Activated T-cell treated with anti-CD3 and anti-CD28 coated beads, Interleukin-2, amount 50 U/mL, for 72 hours (primary cell): ENCODE measurements around the gene AJUBA. TPM values are rescaled to one million over a fixed set of nuclear protein-coding genes. Genes with fewer than 3 reads are reported as not detected.
"Not testable (repeated sequence)": the region's sequence is repeated elsewhere in the genome, so short reads cannot be mapped to it uniquely, and the experiment has no call there.

Experiments used
- ATAC-seq, 2 donors: fragments of 150-1000 bp; cut with Tn5 transposase; replicated peaks in 1 of 2; 2 replicates each; pipeline ENCODE4 v1.10.0; 2021; ENCODE audit warnings: moderate library complexity in 2 of 2, mild to moderate bottlenecking in 1 of 2
- DNase-seq, 2 donors: peaks; one replicate each; pipeline ENCODE4 v3.0.0; 2021 to 2022; ENCODE audit warnings: mixed read lengths in 1 of 2
- H3K27ac Mint-ChIP-seq: one replicate; pipeline ENCODE4 v1.8.0; 2022; ENCODE audit warnings: mild to moderate bottlenecking, moderate library complexity, mixed read lengths
- H3K27me3 Mint-ChIP-seq: one replicate; pipeline ENCODE4 v1.8.0; 2022; ENCODE audit warnings: low read depth, mixed read lengths
- H3K36me3 Mint-ChIP-seq, 2 donors: one replicate each; pipeline ENCODE4 v1.8.0; 2022; ENCODE audit warnings: mixed read lengths in 2 of 2, mild to moderate bottlenecking in 1 of 2; ENCODE audit not compliant: insufficient read depth in 2 of 2
- H3K4me1 Mint-ChIP-seq: one replicate; pipeline ENCODE4 v1.8.0; 2022; ENCODE audit warnings: low read depth, mixed read lengths
- H3K4me3 Mint-ChIP-seq, 2 donors: one replicate each; pipeline ENCODE4 v1.8.0; 2022; ENCODE audit warnings: mild to moderate bottlenecking in 2 of 2, mixed read lengths in 2 of 2, moderate library complexity in 2 of 2
- H3K9me3 Mint-ChIP-seq, 2 donors: one replicate each; pipeline ENCODE4 v1.8.0; 2022; ENCODE audit warnings: mixed read lengths in 2 of 2
- total RNA-seq, 2 donors: library from RNA; stranded (reverse); gene quantifications; one replicate each; pipeline ENCODE4 v1.2.3, GENCODE V29; 2022

Gene AJUBA
- total RNA-seq, 2 donors from 2014 or later, result 1.7 to 2.2 TPM

- Mint-ChIP-seq H3K27ac (no peak overlapping the region), H3K36me3 (no peaks in the 10 kb centered on the region)
Measured at GRCh38 chr14:23015618-23016017, 33.3 kb upstream of the AJUBA start.

GRCh38 chr14:23013749-23014054 is 31.4 kb upstream of the AJUBA start:
- H3K4me3 Mint-ChIP-seq, H3K27ac Mint-ChIP-seq, H3K36me3 Mint-ChIP-seq, H3K9me3 Mint-ChIP-seq, H3K27me3 Mint-ChIP-seq, ATAC-seq, DNase-seq: not testable (repeated sequence)
- peaks cover 21% of the 10 kb centered on the region for H3K4me1 Mint-ChIP-seq

More at GRCh38 chr14:23015618-23016017, 33.3 kb upstream of the AJUBA start:
- DNase-seq (no peak), ATAC-seq (peak in 1 of 2 donors; percentile 17)
- H3K4me1 Mint-ChIP-seq, result peaks cover 21% of the 10 kb centered on the region
- H3K9me3 Mint-ChIP-seq, result no peaks in the 10 kb centered on the region
- H3K4me3 Mint-ChIP-seq, result peak overlapping the region; percentile 37 to 43
- no peaks in the 10 kb centered on the region for H3K27me3 Mint-ChIP-seq

- no peak for DNase-seq
- no peak for ATAC-seq
- Mint-ChIP-seq H3K4me1 (peaks cover 26% of the 10 kb centered on the region), H3K27ac (no peak overlapping the region), H3K9me3 (no peaks in the 10 kb centered on the region), H3K27me3 (no peaks in the 10 kb centered on the region), H3K4me3 (no peak overlapping the region), H3K36me3 (no peaks in the 10 kb centered on the region)
Measured at GRCh38 chr14:23013054-23013748, 30.9 kb upstream of the AJUBA start.

- Mint-ChIP-seq H3K9me3 (no peaks in the 10 kb centered on the region), H3K27ac (peak within 1 kb of the TSS; percentile 95), H3K36me3 (no peaks in the 10 kb centered on the region), H3K27me3 (no peaks in the 10 kb centered on the region), H3K4me3 (peak within 1 kb of the TSS; percentile 96 to 100), H3K4me1 (peaks cover 43% of the 10 kb centered on the region)
- DNase-seq (peak; percentile 90), ATAC-seq (peak; percentile 31 to 47)
Measured at GRCh38 chr14:23009939-23010726, 27.8 kb upstream of the AJUBA start, which contains the start of gene C14orf93. Gene C14orf93 (minus strand): TSS chr14:23010143. CDS start chr14:22999023, 11,120 bp downstream.

- peak overlapping the region; percentile 95 for H3K27ac Mint-ChIP-seq
- H3K4me3 Mint-ChIP-seq, result peak overlapping the region; percentile 96 to 100
Measured at GRCh38 chr14:23009483-23009938, 27.2 kb upstream of the AJUBA start.

GRCh38 chr14:23008831-23009230 is 26.5 kb upstream of the AJUBA start:
- Mint-ChIP-seq H3K36me3 (no peaks in the 10 kb centered on the region), H3K9me3 (no peaks in the 10 kb centered on the region), H3K4me1 (peaks cover 47% of the 10 kb centered on the region), H3K4me3 (peak overlapping the region; percentile 96 to 100), H3K27ac (peak overlapping the region; percentile 95), H3K27me3 (no peaks in the 10 kb centered on the region)
- ATAC-seq, result no peak
- no peak for DNase-seq

More at GRCh38 chr14:23009483-23009938, 27.2 kb upstream of the AJUBA start:
- ATAC-seq (no peak), DNase-seq (no peak)
- Mint-ChIP-seq H3K9me3 (no peaks in the 10 kb centered on the region), H3K4me1 (peaks cover 47% of the 10 kb centered on the region), H3K36me3 (no peaks in the 10 kb centered on the region), H3K27me3 (no peaks in the 10 kb centered on the region)

- Mint-ChIP-seq H3K9me3 (no peaks in the 10 kb centered on the region), H3K36me3 (no peaks in the 10 kb centered on the region), H3K4me1 (peaks cover 47% of the 10 kb centered on the region), H3K27ac (peak overlapping the region; percentile 99), H3K4me3 (peak overlapping the region; percentile 96 to 100), H3K27me3 (no peaks in the 10 kb centered on the region)
- peak; percentile 97 to 99 for DNase-seq
- ATAC-seq, result peak; percentile 98
Measured at GRCh38 chr14:23006544-23007419, 24.4 kb upstream of the AJUBA start.

GRCh38 chr14:23006188-23006534 is 23.8 kb upstream of the AJUBA start:
- ATAC-seq, result no peak
- Mint-ChIP-seq H3K4me3 (peak overlapping the region; percentile 96 to 100), H3K27me3 (no peaks in the 10 kb centered on the region), H3K27ac (peak overlapping the region; percentile 99), H3K4me1 (peaks cover 45% of the 10 kb centered on the region), H3K36me3 (no peaks in the 10 kb centered on the region), H3K9me3 (no peaks in the 10 kb centered on the region)
- no peak for DNase-seq

GRCh38 chr14:23005451-23006187 is 23.3 kb upstream of the AJUBA start:
- Mint-ChIP-seq H3K4me3 (peak overlapping the region; percentile 96 to 100), H3K4me1 (peaks cover 47% of the 10 kb centered on the region), H3K36me3 (no peaks in the 10 kb centered on the region), H3K9me3 (no peaks in the 10 kb centered on the region), H3K27me3 (no peaks in the 10 kb centered on the region), H3K27ac (peak overlapping the region; percentile 99)
- ATAC-seq, result no peak
- DNase-seq, result no peak

- H3K27me3 Mint-ChIP-seq, H3K27ac Mint-ChIP-seq, H3K9me3 Mint-ChIP-seq, H3K4me3 Mint-ChIP-seq, DNase-seq, ATAC-seq, H3K36me3 Mint-ChIP-seq: not testable (repeated sequence)
- peaks cover 47% of the 10 kb centered on the region for H3K4me1 Mint-ChIP-seq
Measured at GRCh38 chr14:23004274-23004673, 21.9 kb upstream of the AJUBA start.

- ATAC-seq, result no peak
- Mint-ChIP-seq H3K27me3 (no peaks in the 10 kb centered on the region), H3K4me3 (no peak overlapping the region), H3K9me3 (no peaks in the 10 kb centered on the region), H3K27ac (no peak overlapping the region), H3K36me3 (no peaks in the 10 kb centered on the region), H3K4me1 (peaks cover 31% of the 10 kb centered on the region)
- no peak for DNase-seq
Measured at GRCh38 chr14:23002592-23002991, 20.2 kb upstream of the AJUBA start.

GRCh38 chr14:23000860-23001259 is 18.5 kb upstream of the AJUBA start:
- Mint-ChIP-seq H3K36me3 (no peaks in the 10 kb centered on the region), H3K4me3 (no peak overlapping the region), H3K27ac (no peak overlapping the region), H3K27me3 (no peaks in the 10 kb centered on the region), H3K4me1 (peaks cover 17% of the 10 kb centered on the region), H3K9me3 (no peaks in the 10 kb centered on the region)
- DNase-seq (no peak), ATAC-seq (no peak)
